Stimulated activated naive CD4-positive, alpha-beta T cell treated with Interleukin-2 at 50 U/mL for 16 hours (primary cell): ENCODE measurements around the gene TMEM252.

Experiments
- DNase-seq: peaks from one replicate; lab custom pipeline; 2025; lab: John Stamatoyannopoulos, UW

TMEM252 gene

GRCh38 chr9:68540712-68541535 is at the start of gene TMEM252:
TSS of gene TMEM252 (minus strand) at chr9:68540883. CDS start at chr9:68540814, 69 bp downstream.
- DNase-seq = no peak

GRCh38 chr9:68585034-68585761 is 44.5 kb upstream of the TMEM252 start:
- no peak for DNase-seq

- peak; percentile 76 for DNase-seq
Measured at GRCh38 chr9:68584189-68585033, 43.7 kb upstream of the TMEM252 start.

GRCh38 chr9:68581696-68582095 is 41.0 kb upstream of the TMEM252 start:
- DNase-seq = no peak

- no peak for DNase-seq
Measured at GRCh38 chr9:68577774-68578591, 37.3 kb upstream of the TMEM252 start.

GRCh38 chr9:68575817-68576216 is 35.1 kb upstream of the TMEM252 start:
- no peak for DNase-seq

DNA sequence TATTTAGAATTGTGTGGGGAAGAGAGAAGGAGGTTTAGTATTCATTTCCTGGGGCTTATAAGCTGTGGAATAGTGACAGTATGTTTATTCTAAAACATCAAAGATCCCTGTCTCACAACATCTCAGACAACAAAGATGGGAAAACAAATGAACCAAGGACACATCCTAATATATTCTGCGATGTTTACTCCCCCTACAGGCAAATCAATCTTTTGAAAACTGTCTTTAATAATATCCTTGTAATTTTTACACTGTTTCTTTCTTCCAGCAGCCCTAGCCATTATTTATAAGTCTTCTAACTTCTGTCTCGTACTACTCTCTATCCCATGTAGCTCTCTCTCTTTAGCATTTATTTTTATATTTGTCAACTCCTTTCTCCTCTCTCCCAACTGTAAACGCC is 33.5 kb upstream of the TMEM252 start:
- no peak for DNase-seq

DNA sequence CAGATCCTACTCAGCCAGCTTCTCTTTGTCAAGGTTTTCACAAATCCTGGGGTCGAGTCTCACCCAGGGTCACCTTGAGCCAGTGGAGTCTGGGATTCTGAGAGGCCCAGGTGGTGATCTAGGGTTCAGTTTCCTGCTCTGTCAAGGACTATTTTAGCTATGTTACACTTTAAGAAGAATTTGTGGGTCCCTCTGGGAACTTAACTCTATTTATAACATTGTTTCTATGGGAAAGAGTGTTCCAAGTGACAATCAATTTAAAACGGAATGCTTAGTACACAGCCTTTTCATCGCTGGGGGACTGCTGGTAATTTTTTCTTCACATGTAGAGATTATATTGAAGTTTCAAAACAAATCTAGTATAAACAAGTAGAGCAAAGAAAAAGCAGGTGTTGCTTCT is 26.9 kb upstream of the TMEM252 start:
- DNase-seq = no peak

DNA sequence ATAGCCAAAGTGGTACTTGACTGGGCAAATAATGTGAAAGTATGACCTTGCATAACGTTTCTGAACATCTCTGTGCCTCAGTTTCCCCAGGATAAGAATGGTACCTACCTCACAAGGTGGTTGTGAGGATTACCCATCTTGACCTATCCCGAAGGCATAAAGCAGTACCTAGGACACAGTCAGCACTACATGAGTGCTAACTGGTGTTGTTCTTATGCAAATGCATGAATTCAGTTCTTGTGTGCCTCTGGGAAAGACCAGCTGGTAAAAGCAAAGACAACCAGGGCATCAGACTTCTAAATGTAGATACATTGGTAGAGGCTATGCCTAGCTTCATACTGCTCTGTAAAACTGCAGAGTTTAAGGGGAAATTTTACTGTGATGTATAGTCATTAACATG is 21.8 kb upstream of the TMEM252 start:
- no peak for DNase-seq

DNA sequence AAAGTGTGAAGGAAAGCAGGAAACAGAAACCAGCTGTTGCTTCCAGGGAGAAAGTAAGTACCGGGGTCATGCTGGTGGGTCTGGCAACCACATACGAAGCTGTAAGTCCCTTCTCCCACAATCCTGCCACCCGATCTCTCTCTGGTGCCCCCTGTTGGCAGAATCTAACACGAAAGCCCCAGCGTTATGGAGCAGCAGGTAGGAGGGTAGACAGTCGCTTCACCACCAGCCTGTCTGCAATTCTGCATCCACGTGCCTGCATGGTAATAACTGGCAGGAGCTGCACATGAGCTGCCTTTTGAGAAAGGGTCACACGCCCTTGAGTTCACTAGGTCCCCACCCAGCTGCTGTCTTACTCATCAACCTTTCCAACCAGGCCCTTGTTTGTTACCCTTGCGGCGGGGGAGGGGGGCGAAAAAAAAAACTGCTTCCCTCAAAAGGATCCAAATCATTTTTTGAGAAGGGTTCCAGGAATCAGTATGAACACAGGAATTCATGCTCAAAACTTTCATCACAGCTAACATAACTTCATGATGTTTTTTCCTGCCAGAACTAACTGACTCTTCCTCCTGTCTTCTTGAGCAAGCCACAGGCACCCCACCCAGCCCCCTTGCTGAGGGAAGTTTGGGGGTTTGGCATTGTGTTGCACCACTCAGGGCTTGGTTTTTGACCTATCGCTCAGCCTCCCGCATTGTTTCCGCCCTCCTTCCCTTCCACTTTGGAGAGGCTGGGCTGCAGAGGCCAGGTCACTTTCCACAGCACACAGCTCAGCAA is 19.6 kb upstream of the TMEM252 start:
- peak; percentile 3 for DNase-seq

- DNase-seq = no peak
Measured at GRCh38 chr9:68558545-68558944, 17.9 kb upstream of the TMEM252 start.

- no peak for DNase-seq
Measured at GRCh38 chr9:68555437-68556150, 14.9 kb upstream of the TMEM252 start.

- DNase-seq = no peak
Measured at GRCh38 chr9:68552700-68553476, 12.2 kb upstream of the TMEM252 start.

GRCh38 chr9:68551191-68551590 is 10.5 kb upstream of the TMEM252 start:
- no peak for DNase-seq

DNA sequence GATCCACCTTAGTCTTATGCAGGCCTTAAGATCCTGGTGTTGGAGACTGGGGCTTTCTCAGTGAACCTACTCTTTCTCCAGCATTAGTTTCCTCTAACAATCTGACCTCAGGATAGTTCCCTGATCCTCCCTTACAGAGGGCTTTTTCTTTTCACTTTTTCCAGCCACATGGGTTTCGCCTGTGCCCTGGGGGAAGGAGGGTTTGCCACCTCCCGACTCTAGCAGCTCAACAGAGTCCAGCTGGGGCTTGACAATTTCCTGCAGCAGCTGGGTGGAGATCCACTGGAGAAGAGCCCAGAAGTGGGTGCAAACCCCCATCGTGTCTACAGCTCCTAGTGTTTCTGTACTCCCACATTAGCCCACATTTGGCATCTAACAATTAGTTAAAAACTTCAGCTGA is 7.6 kb upstream of the TMEM252 start:
- no peak for DNase-seq

- DNase-seq = no peak
Measured at GRCh38 chr9:68547417-68547816, 6.7 kb upstream of the TMEM252 start.

GRCh38 chr9:68546596-68547390 is 6.1 kb upstream of the TMEM252 start:
- DNase-seq = no peak

- DNase-seq = no peak
Measured at GRCh38 chr9:68545033-68545705, 4.5 kb upstream of the TMEM252 start.
